Neuron (in vitro differentiated cells): Measurements from ENCODE around the gene SLX4IP.
A peak's percentile ranks its signal among the peaks of the same experiment; 100 is the strongest.
"Not testable (repeated sequence)": the region's sequence is repeated elsewhere in the genome, so short reads cannot be mapped to it uniquely, and the experiment has no call there.

Experiments
- H2AFZ ChIP-seq: one replicate; pipeline ENCODE4 v1.6.1; 2013; ENCODE audit warnings: low read depth, mild to moderate bottlenecking, inconsistent platforms, low read length, moderate library complexity
- H3K27me3 ChIP-seq: one replicate; pipeline ENCODE4 v1.6.1; 2013; ENCODE audit warnings: low read length; ENCODE audit not compliant: insufficient read depth
- H3K36me3 ChIP-seq: one replicate; pipeline ENCODE4 v1.6.1; 2013; ENCODE audit warnings: low read length; ENCODE audit not compliant: insufficient read depth
- H3K4me1 ChIP-seq: one replicate; pipeline ENCODE4 v1.6.1; 2013; ENCODE audit warnings: low read length; ENCODE audit not compliant: insufficient read depth
- H3K4me3 ChIP-seq: 2 replicates; pipeline ENCODE4 v1.5.1; 2013; ENCODE audit warnings: mild to moderate bottlenecking, low read length, moderate library complexity
- H3K9me3 ChIP-seq: one replicate; pipeline ENCODE4 v1.6.1; 2013; ENCODE audit warnings: low read length

The SLX4IP gene

GRCh38 chr20:10412591-10413408, 22.3 kb upstream of the SLX4IP start:
- H3K36me3 ChIP-seq, result peaks cover 3% of the 10 kb centered on the region
- peaks cover 23% of the 10 kb centered on the region for H3K4me1 ChIP-seq
- no peak overlapping the region for H2AFZ ChIP-seq
- no peak overlapping the region for H3K4me3 ChIP-seq
- no peaks in the 10 kb centered on the region for H3K9me3 ChIP-seq
- no peaks in the 10 kb centered on the region for H3K27me3 ChIP-seq

- Histone ChIP-seq H3K4me1 (peaks cover 17% of the 10 kb centered on the region), H3K9me3 (no peaks in the 10 kb centered on the region), H2AFZ (no peak overlapping the region), H3K36me3 (peaks cover 3% of the 10 kb centered on the region), H3K27me3 (no peaks in the 10 kb centered on the region), H3K4me3 (no peak overlapping the region)
Observed at GRCh38 chr20:10415013-10415650, 20.0 kb upstream of the SLX4IP start.

DNA sequence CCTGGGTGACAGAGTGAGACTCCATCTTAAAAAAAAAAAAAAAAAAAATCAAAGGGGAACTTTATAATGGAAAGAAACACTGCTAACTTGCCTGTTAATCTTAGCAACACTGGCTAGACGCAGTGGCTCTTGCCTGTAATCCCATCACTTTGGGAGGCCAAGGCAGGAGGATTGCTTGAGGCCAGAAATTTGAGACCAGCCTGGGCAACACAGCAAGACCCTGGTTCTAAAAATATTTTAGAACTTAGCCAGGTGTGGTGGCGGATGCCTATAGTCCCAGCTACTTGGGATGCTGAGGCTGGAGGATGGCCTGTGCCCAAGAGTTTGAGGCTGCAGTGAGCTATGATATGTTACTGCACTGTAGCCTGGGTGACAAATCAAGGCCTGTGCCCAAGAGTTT, 17.9 kb upstream of the SLX4IP start:
- H3K36me3 ChIP-seq, H2AFZ ChIP-seq, H3K27me3 ChIP-seq, H3K9me3 ChIP-seq, H3K4me3 ChIP-seq: not testable (repeated sequence)
- peaks cover 17% of the 10 kb centered on the region for H3K4me1 ChIP-seq

DNA sequence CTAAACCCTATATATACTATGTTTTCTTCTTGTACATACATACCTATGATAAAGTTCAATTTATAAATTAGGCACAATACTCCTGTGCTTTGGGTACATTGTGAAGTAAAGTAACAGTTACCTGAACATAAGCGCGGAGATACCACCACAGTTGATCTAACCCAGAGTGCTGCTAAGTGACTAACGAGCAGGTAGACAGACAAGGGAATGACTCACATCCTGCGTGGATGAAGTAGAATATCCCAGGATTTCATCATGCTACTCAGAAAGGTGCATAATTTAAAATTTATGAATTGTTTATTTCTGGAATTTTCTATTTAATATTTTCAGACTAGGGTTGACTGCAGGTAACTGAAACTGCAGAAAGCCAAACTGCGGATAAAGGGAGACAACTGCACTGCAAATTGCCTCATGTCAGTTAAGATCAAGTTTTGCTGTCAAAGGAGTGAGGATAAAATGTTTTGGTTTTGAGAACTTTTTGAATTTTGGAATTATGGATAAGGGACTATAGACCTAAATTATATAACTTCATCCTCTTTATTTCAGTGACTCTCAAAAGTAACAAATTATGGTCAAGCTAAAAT, 15.5 kb upstream of the SLX4IP start:
- no peaks in the 10 kb centered on the region for H3K9me3 ChIP-seq
- H3K27me3 ChIP-seq, result no peaks in the 10 kb centered on the region
- peaks cover 17% of the 10 kb centered on the region for H3K4me1 ChIP-seq
- H3K36me3 ChIP-seq, result peaks cover 3% of the 10 kb centered on the region
- no peak overlapping the region for H3K4me3 ChIP-seq
- H2AFZ ChIP-seq, result no peak overlapping the region

- no peaks in the 10 kb centered on the region for H3K27me3 ChIP-seq
- no peak overlapping the region for H2AFZ ChIP-seq
- H3K36me3 ChIP-seq, result peaks cover 2% of the 10 kb centered on the region
- no peak overlapping the region for H3K4me3 ChIP-seq
- H3K9me3 ChIP-seq, result no peaks in the 10 kb centered on the region
- no peaks in the 10 kb centered on the region for H3K4me1 ChIP-seq
Observed at GRCh38 chr20:10423735-10424134, 11.4 kb upstream of the SLX4IP start.

GRCh38 chr20:10427060-10427692, 7.9 kb upstream of the SLX4IP start:
- no peaks in the 10 kb centered on the region for H3K9me3 ChIP-seq
- H3K27me3 ChIP-seq, result no peaks in the 10 kb centered on the region
- no peak overlapping the region for H3K4me3 ChIP-seq
- peaks cover 6% of the 10 kb centered on the region for H3K4me1 ChIP-seq
- no peak overlapping the region for H2AFZ ChIP-seq
- peaks cover 2% of the 10 kb centered on the region for H3K36me3 ChIP-seq

- Histone ChIP-seq H3K4me3 (no peak overlapping the region), H3K27me3 (no peaks in the 10 kb centered on the region), H3K9me3 (no peaks in the 10 kb centered on the region), H3K36me3 (peaks cover 2% of the 10 kb centered on the region), H2AFZ (no peak overlapping the region), H3K4me1 (peaks cover 8% of the 10 kb centered on the region)
Observed at GRCh38 chr20:10428008-10428407, 7.1 kb upstream of the SLX4IP start.

GRCh38 chr20:10429443-10429981, 5.6 kb upstream of the SLX4IP start:
- Histone ChIP-seq H3K27me3 (no peaks in the 10 kb centered on the region), H3K36me3 (peaks cover 2% of the 10 kb centered on the region), H3K4me1 (peaks cover 13% of the 10 kb centered on the region)

DNA sequence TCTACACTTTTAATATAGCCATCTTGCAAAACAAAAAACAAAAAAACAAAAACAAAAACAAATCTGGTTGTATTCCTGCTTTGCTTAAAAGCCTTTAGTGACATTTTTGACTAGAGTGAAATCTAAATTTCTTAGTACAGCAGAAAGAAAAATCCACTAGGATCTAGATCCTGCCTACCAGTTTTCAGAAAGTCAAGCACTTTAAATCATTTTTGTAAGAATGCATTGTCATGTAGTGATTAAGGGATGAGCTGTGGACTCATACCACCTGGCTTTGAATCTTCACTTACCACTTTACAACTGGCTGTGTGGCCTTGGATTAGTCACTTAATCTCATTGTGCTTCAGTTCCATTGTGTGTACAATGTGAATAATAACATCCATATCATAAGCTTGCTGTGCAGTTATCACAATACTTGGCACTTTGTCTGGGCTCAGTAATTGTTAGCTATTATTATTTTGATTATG, 5.1 kb upstream of the SLX4IP start:
- H3K4me1 ChIP-seq, result peaks cover 13% of the 10 kb centered on the region
- H3K9me3 ChIP-seq, result no peaks in the 10 kb centered on the region
- no peaks in the 10 kb centered on the region for H3K27me3 ChIP-seq
- H2AFZ ChIP-seq, result no peak overlapping the region
- no peak overlapping the region for H3K4me3 ChIP-seq
- peaks cover 2% of the 10 kb centered on the region for H3K36me3 ChIP-seq

More at GRCh38 chr20:10429443-10429981, 5.6 kb upstream of the SLX4IP start:
- Histone ChIP-seq H3K4me3 (no peak overlapping the region), H3K9me3 (no peaks in the 10 kb centered on the region), H2AFZ (no peak overlapping the region)

- Histone ChIP-seq H3K36me3 (no peaks in the 10 kb centered on the region), H3K9me3 (no peaks in the 10 kb centered on the region), H3K4me3 (no peak overlapping the region), H2AFZ (no peak overlapping the region), H3K27me3 (no peaks in the 10 kb centered on the region), H3K4me1 (peaks cover 14% of the 10 kb centered on the region)
Observed at GRCh38 chr20:10430704-10431103, 4.4 kb upstream of the SLX4IP start.

- no peaks in the 10 kb centered on the region for H3K27me3 ChIP-seq
- H3K9me3 ChIP-seq, result no peaks in the 10 kb centered on the region
- H2AFZ ChIP-seq, result no peak overlapping the region
- H3K4me1 ChIP-seq, result peaks cover 18% of the 10 kb centered on the region
- H3K4me3 ChIP-seq, result no peak overlapping the region
- no peaks in the 10 kb centered on the region for H3K36me3 ChIP-seq
Observed at GRCh38 chr20:10432079-10432478, 3.0 kb upstream of the SLX4IP start.

- Histone ChIP-seq H3K27me3 (no peaks in the 10 kb centered on the region), H3K4me3 (peak overlapping the region; percentile 91), H2AFZ (peak overlapping the region; percentile 90), H3K9me3 (no peaks in the 10 kb centered on the region), H3K36me3 (no peaks in the 10 kb centered on the region), H3K4me1 (peaks cover 18% of the 10 kb centered on the region)
Observed at GRCh38 chr20:10433014-10433622, 2.0 kb upstream of the SLX4IP start.
